GM21737 (cell line): ENCODE results near the gene RNF144A.
"Not testable (repeated sequence)": the region's sequence is repeated elsewhere in the genome, so short reads cannot be mapped to it uniquely, and the experiment has no call there.

Experiments used
- ATAC-seq: cut with Tn5 transposase; IDR thresholded peaks from one replicate; pipeline ENCODE4 v1.9.1; 2021; ENCODE audit warnings: mild to moderate bottlenecking, moderate library complexity; ENCODE audit not compliant: unreplicated experiment

Gene RNF144A

DNA sequence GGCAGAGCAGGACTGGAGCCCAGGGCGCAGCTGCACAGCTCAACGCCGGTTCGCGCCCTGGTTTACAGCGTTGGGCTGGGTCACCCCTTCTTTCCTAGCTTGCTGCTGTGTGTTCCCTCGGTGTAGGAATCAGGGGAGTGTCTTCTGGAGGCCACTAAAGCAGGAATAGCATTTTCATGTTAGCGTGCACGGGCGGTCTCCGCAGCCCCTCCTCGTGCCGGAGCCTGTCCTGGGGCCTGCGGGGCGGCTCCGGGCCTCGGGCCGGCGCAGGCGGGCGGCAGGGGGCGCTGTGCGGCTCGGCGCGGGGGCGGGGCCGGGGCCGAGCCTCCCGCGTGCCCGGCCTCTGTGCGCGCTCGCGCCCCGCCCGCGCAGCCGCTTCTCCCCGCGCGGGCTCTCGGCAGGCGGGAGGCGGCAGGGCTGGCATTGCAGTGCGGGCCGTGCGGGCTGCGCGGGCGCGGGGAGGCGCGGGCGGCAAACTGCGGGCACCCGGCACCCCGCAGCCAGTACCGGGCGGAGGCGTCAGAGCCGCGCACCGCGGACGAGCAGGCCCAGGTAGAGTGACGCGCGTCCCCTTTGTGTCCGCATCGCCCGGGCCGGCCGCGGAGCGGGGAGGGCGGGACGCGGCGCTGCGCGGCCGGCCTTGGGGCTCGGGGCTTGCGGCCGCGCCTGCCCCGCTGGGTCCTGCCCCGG, at the start of gene RNF144A:
TSS of gene RNF144A (plus strand) at position 342 of the 690 bp plus-strand sequence. CDS start 79,515 bp downstream, outside the sequence.
- ATAC-seq: peak; percentile 81

DNA sequence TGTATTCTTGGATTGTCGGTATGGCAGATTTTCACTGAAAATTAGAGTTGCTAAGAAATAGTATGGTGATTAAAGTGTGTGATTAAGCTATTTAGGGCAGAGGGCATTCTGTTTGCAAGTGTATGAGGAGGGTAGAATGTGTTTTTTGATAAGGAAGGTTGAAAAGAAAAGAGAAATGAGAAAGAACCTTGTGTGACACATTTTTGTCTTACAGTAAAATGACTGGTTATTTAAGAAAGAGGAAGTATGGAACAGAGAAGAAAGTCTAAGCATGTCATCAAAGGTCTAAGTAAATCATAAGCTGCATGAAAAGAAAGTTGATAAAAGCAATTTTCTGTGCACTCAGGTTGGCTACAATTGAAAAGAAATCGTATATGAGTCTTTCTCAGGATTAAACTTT, 44.8 kb upstream of the RNF144A start:
- peak; percentile 49 for ATAC-seq

DNA sequence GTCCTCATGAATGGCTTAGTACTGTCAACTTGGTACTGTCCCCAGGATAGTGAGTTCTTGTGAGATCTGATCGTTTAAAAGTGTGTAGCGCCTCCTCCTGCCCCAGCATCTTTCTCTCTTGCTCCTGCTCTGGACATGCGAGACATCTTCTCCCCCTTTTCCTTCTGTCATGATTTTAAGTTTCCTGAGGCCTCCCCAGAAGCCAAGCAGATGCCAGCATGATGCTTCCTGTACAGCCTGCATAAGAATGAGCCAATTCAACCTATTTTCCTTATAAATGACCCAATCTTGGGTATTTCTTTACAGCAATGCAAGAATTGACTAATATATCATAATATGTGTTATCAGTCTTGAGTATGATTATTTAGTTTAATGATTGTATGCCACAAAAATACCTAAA, 43.2 kb upstream of the RNF144A start:
- ATAC-seq: no peak

DNA sequence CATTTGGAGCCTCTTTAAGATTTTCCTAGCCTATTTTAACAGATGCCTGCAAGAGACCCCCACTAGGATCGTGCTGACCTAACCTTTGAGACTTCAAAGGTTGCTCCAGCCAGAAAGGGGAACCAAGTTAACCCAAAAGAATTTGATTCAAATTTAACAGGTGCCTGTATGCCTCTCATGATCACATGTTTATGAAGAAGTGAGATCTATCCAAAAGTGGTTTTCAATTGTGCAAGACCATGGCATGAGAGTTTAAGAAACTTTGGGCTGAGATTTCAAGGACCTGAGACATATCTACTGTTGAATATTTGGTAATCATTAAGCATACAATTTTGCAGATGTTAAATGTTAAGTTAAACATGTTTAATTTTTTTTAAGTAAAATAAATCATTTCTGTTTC, 40.9 kb upstream of the RNF144A start:
- no peak for ATAC-seq

- peak; percentile 64 for ATAC-seq
These were observed 39.6 kb upstream of the RNF144A start, which contains the start of gene RSAD2 for GRCh38 chr2:6877402-6878304. Gene RSAD2, plus strand, starts transcription at chr2:6877777. Its CDS starts 24 bp downstream, at chr2:6877801.

GRCh38 chr2:6878549-6878948, 38.7 kb upstream of the RNF144A start:
- no peak for ATAC-seq

- no peak for ATAC-seq
These were observed 38.2 kb upstream of the RNF144A start for GRCh38 chr2:6879011-6879410.

- ATAC-seq: no peak
These were observed 36.9 kb upstream of the RNF144A start for GRCh38 chr2:6880200-6880733.

GRCh38 chr2:6881046-6881445, 36.2 kb upstream of the RNF144A start:
- ATAC-seq: no peak

GRCh38 chr2:6881516-6881915, 35.7 kb upstream of the RNF144A start:
- no peak for ATAC-seq

DNA sequence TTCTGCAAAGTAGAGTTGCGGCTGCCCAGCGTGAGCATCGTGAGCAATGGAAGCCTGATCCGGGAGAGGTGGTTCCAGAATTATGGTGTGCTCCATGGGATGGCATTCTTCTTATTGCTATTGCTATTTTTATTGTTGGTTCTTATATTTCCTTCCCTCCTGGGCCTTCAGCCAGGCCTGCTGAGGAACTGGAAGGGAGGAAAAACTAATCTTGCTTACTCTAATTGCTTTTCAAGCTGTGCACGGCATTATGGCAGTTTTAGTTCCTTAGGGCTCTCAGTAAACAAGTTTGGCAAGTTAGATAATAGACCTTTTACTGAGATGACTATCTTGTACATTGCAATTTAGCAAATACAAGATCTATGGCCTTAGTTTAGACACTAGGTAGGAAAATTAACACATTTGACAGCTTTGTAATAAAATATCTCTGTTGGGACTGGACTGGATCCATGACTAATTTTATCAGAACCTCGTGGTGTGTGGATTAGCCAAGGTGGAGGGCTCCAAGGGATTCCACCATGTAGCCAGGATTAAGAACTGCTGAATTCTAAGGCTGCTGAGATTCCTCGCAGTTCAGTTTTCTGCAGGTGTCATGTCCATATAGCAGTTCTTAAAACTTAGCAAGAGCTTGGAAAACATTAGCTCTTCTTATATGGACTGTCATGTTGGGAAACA, 33.6 kb upstream of the RNF144A start:
- ATAC-seq: no peak

- no peak for ATAC-seq
These were observed 31.7 kb upstream of the RNF144A start for GRCh38 chr2:6885551-6885950.

- no peak for ATAC-seq
These were observed 31.2 kb upstream of the RNF144A start for GRCh38 chr2:6885968-6886367.

GRCh38 chr2:6887751-6888192, 29.4 kb upstream of the RNF144A start:
- no peak for ATAC-seq

- no peak for ATAC-seq
These were observed 28.5 kb upstream of the RNF144A start for GRCh38 chr2:6888724-6889123.

GRCh38 chr2:6893876-6894482, 23.2 kb upstream of the RNF144A start:
- no peak for ATAC-seq

GRCh38 chr2:6896930-6897759, 20.1 kb upstream of the RNF144A start:
- ATAC-seq: no peak

GRCh38 chr2:6902581-6902980, 14.6 kb upstream of the RNF144A start:
- not testable (repeated sequence) for ATAC-seq

- ATAC-seq: no peak
These were observed 11.5 kb upstream of the RNF144A start for GRCh38 chr2:6905668-6906067.
